HepG2 (cell line): ENCODE results near the gene GADD45GIP1. TPM values are rescaled to one million over a fixed set of nuclear protein-coding genes. Genes with fewer than 3 reads are reported as not detected.

Experiments
- ZBTB40 ChIP-seq, 2 experiments: fragments of 450-650 bp in 1 of 2; sonication (generic) in 1 of 2; formaldehyde crosslinking in 1 of 2; IDR thresholded peaks; 2 replicates each; pipeline versions ENCODE4 v1.6.1 to v1.8.0; 2016 to 2022; ENCODE audit warnings: antibody characterized with exemption in 1 of 2, mild to moderate bottlenecking in 1 of 2, missing genetic modification reagents in 1 of 2
- ZFP62 ChIP-seq: sonication (generic); formaldehyde crosslinking; IDR thresholded peaks from 2 replicates; pipeline ENCODE4 v1.4.0; 2020; ENCODE audit warnings: missing genetic modification reagents
- ZFYVE20 ChIP-seq: sonication (generic); formaldehyde crosslinking; IDR thresholded peaks from 2 replicates; pipeline ENCODE4 v1.8.0; 2023; ENCODE audit warnings: low read depth, mild to moderate bottlenecking, moderate library complexity, missing genetic modification reagents, borderline replicate concordance
- polyA plus RNA-seq, 8 experiments: library from polyadenylated mRNA; depleted of rRNA in 3 of 8; stranded (reverse) in 7 of 8; unstranded in 1 of 8; fragments of >200 nt; fragmentation: Illumina TruSeq in 4 of 8; extraction: Trizol in 4 of 8; gene quantifications; 2 replicates each; pipeline versions ENCODE4 v1.2.1 to v1.2.3, GENCODE V29; 2011 to 2016; ENCODE audit warnings: low read depth in 4 of 8, missing spikeins in 1 of 8, mixed read lengths in 1 of 8; ENCODE audit not compliant: insufficient read depth in 1 of 8
- total RNA-seq, 5 experiments: library from RNA; depleted of rRNA; stranded (reverse); fragments of >200 nt; fragmentation: Illumina TruSeq; extraction: Trizol; gene quantifications; 2 replicates each; pipeline ENCODE4 v1.2.3, GENCODE V29; 2016; ENCODE audit warnings: low read depth in 1 of 5

The GADD45GIP1 gene
- total and polyA plus RNA-seq, 2 of the 13 experiments (the other 11 are each of a cell fraction or from before 2014, with no cell fraction given), result 24.6 to 30.7 TPM

DNA sequence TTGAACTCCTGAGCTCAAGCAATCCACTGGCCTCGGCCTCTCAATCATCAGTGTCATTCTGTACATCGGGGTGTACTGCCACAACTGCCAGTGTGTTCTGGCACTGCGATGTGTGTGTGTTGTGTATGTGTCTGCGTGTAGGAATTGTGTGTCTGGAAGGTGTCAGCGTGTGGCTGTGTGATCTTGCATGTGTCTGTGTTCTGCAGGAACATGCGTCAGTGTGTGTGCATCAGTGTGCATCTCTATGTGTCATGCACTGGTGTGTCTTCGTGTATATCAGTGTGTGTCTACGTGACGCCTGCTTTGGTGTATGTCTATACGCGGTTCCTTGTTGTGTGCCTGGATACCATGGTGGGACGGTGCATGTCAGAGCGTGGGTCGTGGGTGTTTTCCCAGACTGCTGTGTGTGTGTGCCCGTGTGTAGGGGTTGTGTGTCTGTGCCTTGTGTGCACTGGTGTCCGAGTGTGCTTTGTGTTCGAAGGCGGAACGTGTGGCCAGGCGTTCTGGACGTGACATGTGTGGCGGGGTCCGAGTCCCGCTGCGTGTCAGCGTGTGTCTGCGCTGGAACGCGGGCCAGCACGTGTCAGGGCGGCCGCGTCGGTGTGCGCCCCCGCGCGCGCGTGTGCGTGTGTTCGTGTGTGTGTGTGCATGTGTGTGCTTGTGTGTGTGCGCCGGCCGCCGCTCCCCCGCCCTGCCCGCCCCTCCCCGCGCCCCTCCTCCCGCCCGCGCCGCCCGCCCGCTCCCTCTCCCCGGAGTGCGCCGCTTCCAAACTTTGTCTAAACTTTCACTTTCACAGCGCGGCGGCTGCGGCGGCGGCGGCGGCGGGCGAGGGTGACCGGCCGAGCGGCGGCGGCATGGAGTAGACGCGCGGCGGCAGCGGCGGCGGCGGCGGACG is 37.9 kb upstream of the GADD45GIP1 start, which contains the start of gene NFIX (continued):
- TF ChIP-seq ZBTB40 (IDR thresholded peaks at IDR 0.05) (no peak), ZBTB40 (CRISPR knock-in tag; IDR thresholded peaks at IDR 0.05) (peak; percentile 20; the same call in 1 of the 2 replicates), ZFYVE20 (CRISPR knock-in tag) (no peak), ZFP62 (no peak)
